ENCODE data around the gene NRXN3.

NRXN3 gene

GRCh38 chr14:79144896-79145295 is 974.7 kb downstream of the NRXN3 start:
- intact Hi-C loops (cut with DNase I), result no loop called here
- no peak for DNase-seq

GRCh38 chr14:79150226-79150625 is 980.1 kb downstream of the NRXN3 start:
- intact Hi-C loops (cut with DNase I), result no loop called here
- no peak for DNase-seq

GRCh38 chr14:79157369-79157768 is 987.2 kb downstream of the NRXN3 start:
- no peak for DNase-seq
- intact Hi-C loops (cut with DNase I), result no loop called here

GRCh38 chr14:79161571-79161970 is 991.4 kb downstream of the NRXN3 start:
- no peak for DNase-seq
- intact Hi-C loops (cut with DNase I), result no loop called here

GRCh38 chr14:79162833-79163232 is 992.7 kb downstream of the NRXN3 start:
- intact Hi-C loops (cut with DNase I), result no loop called here
- no peak for DNase-seq

GRCh38 chr14:79165471-79166090 is 995.4 kb downstream of the NRXN3 start:
- DNase-seq, result no peak
- intact Hi-C loops (cut with DNase I), result no loop called here

GRCh38 chr14:79166171-79166570 is 996.0 kb downstream of the NRXN3 start:
- DNase-seq, result no peak
- intact Hi-C loops (cut with DNase I), result no loop called here

GRCh38 chr14:79167957-79168356 is 997.8 kb downstream of the NRXN3 start:
- intact Hi-C loops (cut with DNase I), result no loop called here
- no peak for DNase-seq

- intact Hi-C loops (cut with DNase I), result no loop called here
- DNase-seq, result peak in 3 of 10 donors; percentile 7 to 59 (median 8)
Measured at GRCh38 chr14:79175671-79176070, 1005.5 kb downstream of the NRXN3 start.

GRCh38 chr14:79177106-79177505 is 1006.9 kb downstream of the NRXN3 start:
- no peak for DNase-seq
- intact Hi-C loops (cut with DNase I), result no loop called here

GRCh38 chr14:79178719-79179118 is 1008.5 kb downstream of the NRXN3 start:
- DNase-seq, result no peak
- intact Hi-C loops (cut with DNase I), result no loop called here

- no peak for DNase-seq
- intact Hi-C loops (cut with DNase I), result no loop called here
Measured at GRCh38 chr14:79179985-79180384, 1009.8 kb downstream of the NRXN3 start.

- intact Hi-C loops (cut with DNase I), result no loop called here
- DNase-seq, result no peak
Measured at GRCh38 chr14:79180656-79181055, 1010.5 kb downstream of the NRXN3 start.

GRCh38 chr14:79186523-79186922 is 1016.4 kb downstream of the NRXN3 start:
- intact Hi-C loops (cut with DNase I), result no loop called here
- no peak for DNase-seq

GRCh38 chr14:79193689-79194477 is 1023.7 kb downstream of the NRXN3 start:
- DNase-seq, result no peak
- intact Hi-C loops (cut with DNase I), result no loop called here

- no peak for DNase-seq
- intact Hi-C loops (cut with DNase I), result no loop called here
Measured at GRCh38 chr14:79196216-79196615, 1026.0 kb downstream of the NRXN3 start.

GRCh38 chr14:79197516-79197915 is 1027.3 kb downstream of the NRXN3 start:
- intact Hi-C loops (cut with DNase I), result no loop called here
- DNase-seq, result no peak

GRCh38 chr14:79199217-79199616 is 1029.0 kb downstream of the NRXN3 start:
- intact Hi-C loops (cut with DNase I), result no loop called here
- no peak for DNase-seq

GRCh38 chr14:79201564-79202207 is 1031.5 kb downstream of the NRXN3 start:
- intact Hi-C loops (cut with DNase I), result no loop called here
- no peak for DNase-seq

- no peak for DNase-seq
- intact Hi-C loops (cut with DNase I), result no loop called here
Measured at GRCh38 chr14:79204591-79204990, 1034.4 kb downstream of the NRXN3 start.

GRCh38 chr14:79209418-79209817 is 1039.2 kb downstream of the NRXN3 start:
- intact Hi-C loops (cut with DNase I), result no loop called here
- no peak for DNase-seq

- intact Hi-C loops (cut with DNase I), result no loop called here
- no peak for DNase-seq
Measured at GRCh38 chr14:79225815-79226214, 1055.6 kb downstream of the NRXN3 start.
